H1 (cell line): ENCODE data around the gene KIF27. TPM values are rescaled to one million over a fixed set of nuclear protein-coding genes. Genes with fewer than 3 reads are reported as not detected.
"Not testable (repeated sequence)": the region's sequence is repeated elsewhere in the genome, so short reads cannot be mapped to it uniquely, and the experiment has no call there.

Source experiments
- CTCF ChIA-PET: fragments of 300-600 bp; sonication (Branson Sonifier 250); formaldehyde crosslinking; loops from one replicate; lab custom pipeline; 2021; ENCODE audit not compliant: partially characterized antibody; lab: Charles Lee
- POLR2A ChIA-PET: fragments of 300-600 bp; sonication (Branson Sonifier 250); formaldehyde crosslinking; loops from one replicate; lab custom pipeline; 2021; ENCODE audit warnings: inconsistent platforms; ENCODE audit not compliant: partially characterized antibody; lab: Charles Lee
- DNase-seq, 2 experiments: peaks; one replicate each; pipeline versions ENCODE4 v3.0.0 to v3.0.0-alpha.2; 2010 to 2022; ENCODE audit warnings: low spot score in 2 of 2, low read depth in 1 of 2, mixed read lengths in 1 of 2
- FAIRE-seq: peaks from 2 replicates; lab custom pipeline; 2011; peaks lifted over from hg19 to GRCh38; lab: Jason Lieb, UNC
- H2AFZ ChIP-seq: 2 replicates; pipeline ENCODE4 v1.8.1; 2012; ENCODE audit warnings: low read length, inconsistent platforms
- H2AK5ac ChIP-seq: 2 replicates; pipeline ENCODE4 v1.6.1; 2013; ENCODE audit warnings: low read depth, low read length
- H2BK120ac ChIP-seq: replicated peaks from 2 replicates; pipeline ENCODE3; 2013; ENCODE audit warnings: low read depth, low read length, inconsistent platforms
- H2BK12ac ChIP-seq: 2 replicates; pipeline ENCODE4 v1.6.1; 2013; ENCODE audit warnings: low read depth, low read length
- H2BK15ac ChIP-seq: 2 replicates; pipeline ENCODE4 v1.6.1; 2013; ENCODE audit warnings: low read length
- H2BK20ac ChIP-seq: 2 replicates; pipeline ENCODE4 v1.6.1; 2013; ENCODE audit warnings: low read length
- H2BK5ac ChIP-seq: 2 replicates; pipeline ENCODE4 v1.6.1; 2013; ENCODE audit warnings: low read depth, low read length
- H3K14ac ChIP-seq: 2 replicates; pipeline ENCODE4 v1.6.1; 2013; ENCODE audit warnings: inconsistent platforms; ENCODE audit not compliant: insufficient read length
- H3K18ac ChIP-seq: 2 replicates; pipeline ENCODE4 v1.6.1; 2013; ENCODE audit warnings: low read length; ENCODE audit errors: extremely low read depth
- H3K23ac ChIP-seq: 2 replicates; pipeline ENCODE4 v1.6.1; 2013; ENCODE audit warnings: inconsistent platforms; ENCODE audit not compliant: insufficient read length
- H3K23me2 ChIP-seq: 2 replicates; pipeline ENCODE4 v1.6.1; 2013; ENCODE audit warnings: low read depth, low read length
- H3K27ac ChIP-seq: 2 replicates; pipeline ENCODE4 v1.6.1; 2011; ENCODE audit warnings: low read depth, low read length, inconsistent platforms
- H3K27me3 ChIP-seq, 4 experiments: replicated peaks in 1 of 4; 1 replicate in 1 of 4; 2 replicates in 3 of 4; pipeline versions ENCODE4 v1.6.1 to v1.8.1; 2011 to 2013; ENCODE audit warnings: low read length in 3 of 4, mild to moderate bottlenecking in 3 of 4, inconsistent platforms in 2 of 4, mixed read lengths in 2 of 4, moderate library complexity in 1 of 4; ENCODE audit not compliant: control insufficient read depth in 3 of 4, insufficient read depth in 3 of 4; ENCODE audit errors: extremely low read depth in 1 of 4
- H3K36me3 ChIP-seq, 4 experiments: 2 replicates each; pipeline versions ENCODE4 v1.6.1 to v1.8.1; 2011 to 2013; ENCODE audit warnings: mild to moderate bottlenecking in 4 of 4, low read length in 3 of 4, moderate library complexity in 2 of 4, control low read depth in 1 of 4, inconsistent platforms in 1 of 4; ENCODE audit not compliant: insufficient read depth in 4 of 4, control insufficient read depth in 2 of 4
- H3K4ac ChIP-seq: replicated peaks from 2 replicates; pipeline ENCODE3; 2013; ENCODE audit warnings: low read length, low read depth, mixed read lengths, inconsistent platforms; ENCODE audit not compliant: insufficient read length
- H3K4me1 ChIP-seq, 4 experiments: replicated peaks in 1 of 4; 1 replicate in 1 of 4; 2 replicates in 3 of 4; pipeline versions ENCODE4 v1.6.1 to v1.8.1; 2011 to 2013; ENCODE audit warnings: low read length in 3 of 4, inconsistent platforms in 2 of 4, mixed read lengths in 1 of 4; ENCODE audit not compliant: insufficient read depth in 4 of 4, control insufficient read depth in 3 of 4
- H3K4me2 ChIP-seq, 2 experiments: 2 replicates each; pipeline versions ENCODE4 v1.6.1 to v1.8.1; 2011 to 2013; ENCODE audit warnings: low read depth in 2 of 2, low read length in 2 of 2, control low read depth in 1 of 2, inconsistent platforms in 1 of 2, mild to moderate bottlenecking in 1 of 2; ENCODE audit not compliant: insufficient read depth in 1 of 2
- H3K4me3 ChIP-seq, 4 experiments: fragments of 200-600, 300-600 bp in 1 of 4; sonication (generic), shearing (Covaris generic), sonication (Bioruptor Twin) in 1 of 4; 2 replicates each; pipeline versions ENCODE4 v1.5.1 to v1.8.1; 2011 to 2016; ENCODE audit warnings: low read length in 4 of 4, low read depth in 3 of 4, control low read depth in 2 of 4, inconsistent platforms in 2 of 4, mild to moderate bottlenecking in 2 of 4, mixed read lengths in 1 of 4, moderate library complexity in 1 of 4; ENCODE audit not compliant: insufficient read depth in 2 of 4; ENCODE audit errors: extremely low read depth in 1 of 4
- H3K56ac ChIP-seq: replicated peaks from 2 replicates; pipeline ENCODE3; 2013; ENCODE audit warnings: low read depth, mild to moderate bottlenecking, mixed read lengths, low read length, inconsistent platforms; ENCODE audit not compliant: insufficient read length
- H3K79me1 ChIP-seq: 2 replicates; pipeline ENCODE4 v1.6.1; 2013; ENCODE audit warnings: low read depth, low read length, control low read depth
- H3K79me2 ChIP-seq, 2 experiments: 2 replicates each; pipeline versions ENCODE4 v1.6.1 to v1.8.1; 2012 to 2013; ENCODE audit warnings: low read length in 2 of 2, mild to moderate bottlenecking in 2 of 2, inconsistent platforms in 1 of 2; ENCODE audit not compliant: insufficient read depth in 2 of 2, control insufficient read depth in 1 of 2
- H3K9ac ChIP-seq, 4 experiments: replicated peaks in 1 of 4; 1 replicate in 1 of 4; 2 replicates in 3 of 4; pipeline versions ENCODE4 v1.6.1 to v1.8.1; 2011 to 2013; ENCODE audit warnings: low read depth in 3 of 4, low read length in 3 of 4, control low read depth in 2 of 4, mild to moderate bottlenecking in 2 of 4, moderate library complexity in 2 of 4, inconsistent platforms in 1 of 4; ENCODE audit errors: extremely low read depth in 1 of 4
- H3K9me3 ChIP-seq, 2 experiments: 2 replicates each; pipeline versions ENCODE4 v1.6.1 to v1.8.1; 2012 to 2013; ENCODE audit warnings: mild to moderate bottlenecking in 2 of 2, moderate library complexity in 2 of 2, control low read depth in 1 of 2, inconsistent platforms in 1 of 2, low read depth in 1 of 2, low read length in 1 of 2, mixed read lengths in 1 of 2; ENCODE audit not compliant: insufficient read depth in 2 of 2
- H4K20me1 ChIP-seq, 2 experiments: replicated peaks in 1 of 2; 2 replicates each; pipeline versions ENCODE3 to v1.8.1; 2011 to 2013; ENCODE audit warnings: inconsistent platforms in 2 of 2, low read length in 2 of 2, mild to moderate bottlenecking in 1 of 2; ENCODE audit not compliant: insufficient read depth in 2 of 2, control insufficient read depth in 1 of 2
- H4K5ac ChIP-seq: 2 replicates; pipeline ENCODE4 v1.6.1; 2013; ENCODE audit warnings: low read length, low read depth, mixed read lengths, inconsistent platforms; ENCODE audit not compliant: insufficient read length
- H4K8ac ChIP-seq: 2 replicates; pipeline ENCODE4 v1.8.0; 2013; ENCODE audit warnings: mild to moderate bottlenecking, moderate library complexity, low read length, inconsistent platforms; ENCODE audit not compliant: insufficient read depth; ENCODE audit errors: extremely low read depth
- H4K91ac ChIP-seq: replicated peaks from 2 replicates; pipeline ENCODE3; 2013; ENCODE audit warnings: low read length, mixed read lengths, inconsistent platforms; ENCODE audit not compliant: insufficient read length
- WGBS, 2 experiments: shearing (Covaris generic) in 1 of 2; methylation state at CpG; one replicate each; pipeline versions ENCODE4 v1.1.6 to v1.1.7; 2013 to 2015; ENCODE audit warnings: low lambda C conversion rate in 2 of 2, mixed read lengths in 2 of 2, inconsistent platforms in 1 of 2, low coverage in 1 of 2, missing lambda C conversion rate in 1 of 2; ENCODE audit not compliant: insufficient replicate concordance in 2 of 2, insufficient coverage in 1 of 2, insufficient read length in 1 of 2; ENCODE audit errors: extremely low coverage in 1 of 2, missing lambda C conversion rate in 1 of 2; 5-methylcytosine and 5-hydroxymethylcytosine counted together
- polyA plus RNA-seq, 7 experiments: library from polyadenylated mRNA; depleted of rRNA in 3 of 7; stranded (reverse) in 5 of 7; unstranded in 2 of 7; fragments of >200 nt in 5 of 7; fragments of 200-250 nt in 2 of 7; gene quantifications; 1 replicate in 5 of 7; 2 replicates in 1 of 7; 4 replicates in 1 of 7; pipeline versions ENCODE4 v1.2.1 to v1.2.3, GENCODE V29; 2011 to 2013; ENCODE audit warnings: missing spikeins in 2 of 7, mixed read lengths in 2 of 7
- total RNA-seq: library from RNA; stranded (reverse); fragmentation: NEBNext Ultra II Directional; extraction: Animal tissue kit (Norgen Biotek cat#: 25700); gene quantifications from 2 replicates; pipeline ENCODE4 v1.2.1, GENCODE V29; 2021

The KIF27 gene
- total and polyA plus RNA-seq, 2 of the 8 experiments (the other 6 are each of a cell fraction or from before 2014, with no cell fraction given): 0.47 to 7.0 TPM

- H3K36me3 ChIP-seq, POLR2A ChIA-PET, H2AFZ ChIP-seq, H3K9ac ChIP-seq, H3K4ac ChIP-seq, H2AK5ac ChIP-seq, H3K27me3 ChIP-seq, CTCF ChIA-PET, H3K79me1 ChIP-seq, H3K4me3 ChIP-seq, H2BK5ac ChIP-seq, H3K4me1 ChIP-seq, H3K27ac ChIP-seq, H3K14ac ChIP-seq, H2BK12ac ChIP-seq, H4K20me1 ChIP-seq, H2BK15ac ChIP-seq, H4K91ac ChIP-seq, H3K4me2 ChIP-seq, H3K23ac ChIP-seq, H3K79me2 ChIP-seq, H2BK20ac ChIP-seq, H2BK120ac ChIP-seq, FAIRE-seq, H3K23me2 ChIP-seq, H4K5ac ChIP-seq, DNase-seq, H3K18ac ChIP-seq, H4K8ac ChIP-seq, H3K56ac ChIP-seq, H3K9me3 ChIP-seq: not testable (repeated sequence)
- WGBS, 2 experiments: 89% methylated on average over 3 of the region's 3 CpGs; no CpG with 5 or more reads in 1 of the 2 experiments
Observed at GRCh38 chr9:83824986-83825623, 96.1 kb downstream of the KIF27 start.
